HG03103 (cell line): ENCODE data around the gene WDTC1.

Experiments
- ATAC-seq: cut with Tn5 transposase; IDR thresholded peaks from one replicate; pipeline ENCODE4 v1.9.1; 2021; ENCODE audit warnings: low read depth; ENCODE audit not compliant: unreplicated experiment

WDTC1 gene

DNA sequence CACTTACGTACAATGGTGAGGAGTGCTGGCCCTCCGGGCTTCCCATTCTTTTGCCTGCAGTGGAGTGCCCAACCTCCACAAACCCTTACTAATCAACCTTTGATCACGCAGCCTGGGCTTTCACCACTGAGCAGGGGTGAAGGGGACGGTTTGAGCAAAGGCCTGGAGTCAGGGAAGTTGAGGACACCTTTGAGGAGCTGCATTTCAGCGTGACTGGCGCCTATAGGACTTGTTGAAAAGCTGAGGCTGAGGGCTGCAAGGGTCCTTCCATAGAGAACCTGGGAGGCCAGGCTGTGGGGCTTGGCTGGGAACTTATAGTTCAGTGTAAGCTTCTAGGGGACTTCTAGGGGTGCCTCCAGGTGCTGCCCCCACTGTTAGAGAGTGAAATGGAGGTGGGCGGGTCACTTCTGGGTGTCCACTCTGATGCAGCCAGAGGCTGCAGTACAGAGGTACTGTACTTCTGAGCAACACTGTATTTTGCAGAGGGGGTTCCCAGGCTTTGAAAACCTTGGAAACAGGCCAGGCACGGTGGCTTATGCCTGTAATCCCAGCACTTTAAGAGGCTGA is 117.2 kb downstream of the WDTC1 start:
- ATAC-seq, result no peak

DNA sequence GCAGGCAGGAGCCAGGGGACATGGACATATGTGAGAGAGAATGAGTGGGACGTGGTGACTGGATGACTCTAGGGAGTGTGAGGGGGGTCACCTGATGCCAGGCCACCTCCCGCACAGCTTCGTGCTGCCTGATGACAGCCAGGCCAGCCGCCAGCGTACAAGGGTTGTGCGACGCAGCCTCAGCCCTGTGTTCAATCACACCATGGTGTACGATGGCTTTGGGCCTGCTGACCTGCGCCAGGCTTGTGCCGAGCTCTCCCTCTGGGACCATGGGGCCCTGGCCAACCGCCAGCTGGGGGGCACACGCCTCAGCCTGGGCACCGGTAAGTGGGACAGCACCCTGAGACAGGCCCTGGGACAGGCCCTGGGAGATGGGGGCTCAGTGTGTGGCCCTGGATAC is 118.7 kb downstream of the WDTC1 start:
- ATAC-seq, result no peak

DNA sequence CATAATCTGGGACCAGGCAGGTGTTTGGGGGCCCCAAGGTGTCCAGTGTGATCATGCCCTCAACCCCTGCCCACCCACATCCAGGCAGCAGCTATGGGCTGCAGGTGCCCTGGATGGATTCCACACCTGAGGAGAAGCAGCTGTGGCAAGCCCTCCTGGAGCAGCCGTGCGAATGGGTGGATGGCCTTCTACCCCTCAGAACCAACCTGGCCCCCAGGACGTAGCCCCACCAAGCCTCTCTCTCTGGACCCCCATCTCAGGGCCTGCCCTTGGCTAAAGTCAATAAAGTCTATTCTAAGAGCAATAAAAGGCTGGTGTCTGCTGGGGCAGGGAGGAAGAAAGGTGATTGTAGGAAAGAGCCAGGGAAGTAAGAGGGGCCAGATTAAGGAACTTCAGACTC is 119.2 kb downstream of the WDTC1 start:
- no peak for ATAC-seq

DNA sequence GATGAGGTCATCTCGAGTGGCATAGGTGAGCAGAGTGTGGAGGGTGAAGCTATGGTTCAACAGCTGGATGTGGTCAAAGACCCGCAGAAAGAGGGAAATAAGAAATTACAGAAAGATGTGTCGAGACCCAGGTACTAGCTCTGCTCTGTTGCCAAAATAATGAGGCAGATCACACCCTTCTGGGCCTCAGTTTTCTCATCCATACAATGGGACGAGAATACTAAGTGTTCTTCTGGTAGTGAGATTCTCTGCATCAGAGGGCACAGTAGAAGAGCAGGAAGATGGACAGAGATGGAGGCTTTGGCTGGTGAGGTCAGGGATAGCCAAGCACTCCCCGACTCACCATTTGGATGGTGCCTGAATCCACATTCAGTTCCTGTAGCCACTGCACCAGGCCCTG is 121.3 kb downstream of the WDTC1 start:
- no peak for ATAC-seq

DNA sequence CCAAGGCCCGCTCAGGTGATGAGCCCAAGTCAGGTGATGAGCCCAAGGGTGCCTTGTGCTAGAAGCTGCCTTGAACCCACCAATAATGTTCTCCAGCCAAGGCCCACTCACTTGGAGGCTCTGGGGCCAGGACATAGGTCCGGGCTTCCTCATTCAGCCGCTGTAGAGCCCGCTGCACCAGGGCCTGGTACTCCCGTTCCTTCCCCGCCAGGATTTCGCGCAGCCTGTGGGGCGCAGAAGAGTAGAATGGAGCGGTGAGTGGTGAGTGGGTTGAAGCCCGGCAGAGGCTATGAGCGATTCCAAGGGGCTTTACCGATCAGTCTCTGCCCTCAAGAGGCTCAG is 121.8 kb downstream of the WDTC1 start:
- no peak for ATAC-seq

DNA sequence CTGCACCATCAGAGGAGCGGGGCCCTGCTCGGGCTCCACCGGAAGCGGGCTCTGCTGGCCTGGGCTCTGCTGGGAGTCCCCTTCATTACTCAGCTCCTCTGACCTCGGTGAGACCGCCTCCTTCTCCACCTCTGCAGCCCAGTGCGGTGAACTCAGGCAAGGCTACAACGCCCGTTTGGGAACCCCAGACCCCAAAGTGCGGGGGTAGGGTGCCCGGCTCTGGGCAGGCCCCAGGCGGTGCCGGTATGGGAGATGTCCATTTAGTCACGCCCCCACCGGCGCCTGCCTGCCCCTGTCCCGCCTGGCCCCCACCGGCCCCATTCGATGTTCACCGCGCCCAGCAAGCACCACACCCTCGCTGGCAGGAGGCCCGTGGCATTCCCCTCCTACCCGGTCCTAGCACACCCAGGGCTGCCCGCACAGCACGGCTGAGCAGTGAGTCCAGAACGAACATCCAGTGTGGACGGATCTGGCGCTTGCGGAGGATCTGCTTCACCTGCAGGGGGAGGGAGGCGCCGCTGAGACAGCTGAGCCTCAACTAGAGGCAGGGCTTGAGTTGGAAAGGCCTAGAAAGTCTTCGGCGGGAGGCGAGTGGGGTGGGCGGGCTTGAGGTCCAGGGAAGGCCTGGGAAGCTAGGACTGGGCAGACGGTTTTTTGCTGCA is 122.3 kb downstream of the WDTC1 start:
- no peak for ATAC-seq

DNA sequence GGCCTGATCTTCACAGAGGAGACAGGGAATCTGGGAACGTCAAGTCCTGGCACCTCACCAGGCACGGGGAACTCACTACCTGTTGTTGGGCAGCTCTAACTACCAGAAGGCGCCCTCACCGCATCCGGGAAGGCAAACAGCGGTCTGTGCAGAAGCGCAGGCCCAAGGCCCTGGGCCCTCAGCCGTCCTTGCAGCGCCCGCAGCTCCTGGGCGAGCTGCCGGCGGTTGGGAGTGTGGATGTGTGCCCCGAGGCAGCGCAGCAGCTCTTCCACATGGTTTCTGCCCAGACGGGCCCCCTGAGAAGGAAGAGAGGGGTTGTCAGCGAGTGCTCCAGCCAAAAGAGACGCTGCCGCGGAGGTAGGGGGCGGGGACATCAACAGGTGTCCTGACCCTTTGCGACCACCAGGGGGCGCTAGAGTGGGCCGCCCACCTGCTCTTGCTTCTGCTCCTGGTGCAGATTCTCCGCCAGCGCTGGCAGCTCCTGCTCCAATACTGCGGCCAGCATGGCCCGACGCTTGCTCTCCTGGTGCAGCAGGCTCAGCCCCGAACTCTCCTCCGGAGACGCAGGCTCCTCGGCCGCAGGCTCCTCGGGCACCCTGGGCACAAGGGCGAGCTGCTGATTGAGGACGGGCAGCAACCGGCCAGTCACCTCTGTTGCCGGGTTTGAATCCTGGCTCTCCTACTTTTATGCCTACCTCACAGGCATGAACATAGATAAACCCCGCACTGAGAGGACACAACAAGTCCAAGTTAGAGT is 123.0 kb downstream of the WDTC1 start:
- peak; percentile 47 for ATAC-seq
